ENCODE measurements around the gene SDR39U1. TPM values are rescaled to one million over a fixed set of nuclear protein-coding genes. Genes with fewer than 3 reads are reported as not detected.

The SDR39U1 gene
- total RNA-seq, 1 experiment from 2014 or later, result 61.8 TPM

GRCh38 chr14:24408764-24409163 is 33.8 kb downstream of the SDR39U1 start:
- TF ChIP-seq EZH2phosphoT487 (IDR thresholded peaks at IDR 0.05; ENCODE audit: borderline replicate concordance), result no peak
- TF ChIP-seq YY1 (IDR thresholded peaks at IDR 0.05; ENCODE audit: extremely low read depth, insufficient replicate concordance, low read depth, low read length), result no peak
- TF ChIP-seq MAX (IDR thresholded peaks at IDR 0.05), result no peak
- TF ChIP-seq ZBTB33 (IDR thresholded peaks at IDR 0.05; ENCODE audit: extremely low read depth, insufficient replicate concordance, low read length), result no peak
- no peak for TF ChIP-seq POLR2A (IDR thresholded peaks at IDR 0.05; ENCODE audit: borderline replicate concordance, extremely low read depth, insufficient read depth, insufficient read length)
- TF ChIP-seq POLR2AphosphoS5 (IDR thresholded peaks at IDR 0.05; ENCODE audit: low read depth, low read length), result no peak
- TF ChIP-seq SIN3A (IDR thresholded peaks at IDR 0.05; ENCODE audit: low read depth), result no peak
- no peak for TF ChIP-seq FOSL1 (IDR thresholded peaks at IDR 0.05; ENCODE audit: low read depth)
- TF ChIP-seq CEBPB (IDR thresholded peaks at IDR 0.05; ENCODE audit: low read depth), result no peak
- TF ChIP-seq TCF7L2 (IDR thresholded peaks at IDR 0.05; ENCODE audit: borderline replicate concordance, extremely low read depth, insufficient read depth, insufficient read length), result no peak
- no peak for TF ChIP-seq CTCF (IDR thresholded peaks at IDR 0.05 in 2 of 3, conservative IDR thresholded peaks at IDR 0.05 in 1 of 3; ENCODE audit: borderline replicate concordance in 1 of 3, insufficient read depth in 1 of 3, low read depth in 2 of 3, low read length in 2 of 3)
- TF ChIP-seq, protein P1, sequence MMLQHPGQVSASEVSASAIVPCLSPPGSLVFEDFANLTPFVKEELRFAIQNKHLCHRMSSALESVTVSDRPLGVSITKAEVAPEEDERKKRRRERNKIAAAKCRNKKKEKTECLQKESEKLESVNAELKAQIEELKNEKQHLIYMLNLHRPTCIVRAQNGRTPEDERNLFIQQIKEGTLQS (IDR thresholded peaks at IDR 0.05), result no peak
- no peak for TF ChIP-seq ELF1 (IDR thresholded peaks at IDR 0.05; ENCODE audit: borderline replicate concordance, low read depth)
- no peak for TF ChIP-seq RAD21 (IDR thresholded peaks at IDR 0.05; ENCODE audit: low read depth)
- TF ChIP-seq REST (IDR thresholded peaks at IDR 0.05; ENCODE audit: low read depth), result no peak
- TF ChIP-seq EZH2 (IDR thresholded peaks at IDR 0.05), result no peak
- Histone ChIP-seq H3K36me3 (ENCODE audit: control insufficient read depth in 1 of 2, insufficient read depth in 2 of 2, low read length in 2 of 2) (no peaks in the 10 kb centered on the region), H3K4me3 (replicated peaks in 1 of 2; ENCODE audit: low read depth in 1 of 2, low read length in 2 of 2) (no peak overlapping the region), H2AFZ (ENCODE audit: low read depth, low read length, poor library complexity, severe bottlenecking) (no peak overlapping the region), H3K9me3 (ENCODE audit: control insufficient read depth in 1 of 2, insufficient read depth in 1 of 2, low read depth in 1 of 2, low read length in 2 of 2) (no peaks in the 10 kb centered on the region), H3K79me2 (ENCODE audit: insufficient read depth, low read length) (no peaks in the 10 kb centered on the region), H3K9me2 (ENCODE audit: insufficient read depth) (no peaks in the 10 kb centered on the region), H3K27ac (ENCODE audit: low read depth, low read length) (no peak overlapping the region), H4K20me1 (ENCODE audit: insufficient read depth) (no peaks in the 10 kb centered on the region), H3K27me3 (ENCODE audit: insufficient read depth, low read length) (no peaks in the 10 kb centered on the region), H3K4me1 (ENCODE audit: control insufficient read depth in 1 of 2, insufficient read depth in 2 of 2, low read length in 2 of 2) (no peaks in the 10 kb centered on the region), H3K4me2 (ENCODE audit: low read length) (no peak overlapping the region), H3K9ac (ENCODE audit: low read length) (no peak overlapping the region)
- no peak for ATAC-seq
- RAD21 ChIA-PET (ENCODE audit: low non-redundant PET in 1 of 2, low total read pairs in 2 of 2, uncharacterized antibody in 2 of 2, unreplicated experiment in 2 of 2), result no interaction called here
- no peak for DNase-seq (ENCODE audit: low read depth, low spot score)
- intact Hi-C loops (cut with micrococcal nuclease), result no loop called here
- CTCF ChIA-PET, result interaction anchor here (1.5 to 2.1 kb wide), 2 partner anchors 21 to 23 kb away, joined by 5 to 6 read pairs; partner anchors contain the start of genes CBLN3 and KHNYN
- POLR2A ChIA-PET, result interaction anchor here (1.0 kb wide), 1 partner anchor 23 kb away, joined by 3 read pairs; no protein-coding TSS in a partner anchor
- BruUV-seq (replicated peaks), result no TSS peak
